Tibial nerve (tissue), 4 donors: ENCODE results near the gene TMEM170B. TPM values are rescaled to one million over a fixed set of nuclear protein-coding genes. Genes with fewer than 3 reads are reported as not detected.

Experiments
- DNase-seq, 2 donors: peaks; one replicate each; pipeline ENCODE4 v3.0.0-alpha.2; 2019; ENCODE audit warnings: low spot score in 2 of 2
- H3K27ac ChIP-seq, 4 donors: fragments of 200-600 bp; sonication (generic) in 3 of 4; one replicate each; pipeline ENCODE4 v1.5.1; 2017 to 2019; ENCODE audit warnings: mild to moderate bottlenecking in 1 of 4
- H3K27me3 ChIP-seq, 2 donors: fragments of 200-600 bp; sonication (generic) in 1 of 2; one replicate each; pipeline versions ENCODE4 v1.5.1 to v1.6.0; 2017 to 2019
- H3K36me3 ChIP-seq, 3 donors: fragments of 200-600 bp; sonication (generic); one replicate each; pipeline ENCODE4 v1.5.1; 2018 to 2019
- H3K4me1 ChIP-seq, 4 donors: fragments of 200-600 bp; sonication (generic) in 3 of 4; one replicate each; pipeline ENCODE4 v1.5.1; 2017 to 2019
- H3K4me3 ChIP-seq, 4 donors: fragments of 200-600 bp; sonication (generic) in 3 of 4; one replicate each; pipeline ENCODE4 v1.5.1; 2017 to 2019; ENCODE audit warnings: mild to moderate bottlenecking in 1 of 4, moderate library complexity in 1 of 4
- H3K9me3 ChIP-seq, 4 donors: fragments of 200-600 bp; sonication (generic) in 3 of 4; one replicate each; pipeline ENCODE4 v1.5.1; 2017 to 2019
- EP300 ChIP-seq, 2 donors: sonication (generic); formaldehyde crosslinking; IDR thresholded peaks; one replicate each; pipeline ENCODE4 v1.6.1; 2017; ENCODE audit warnings: antibody characterized with exemption in 2 of 2, mild to moderate bottlenecking in 1 of 2
- POLR2A ChIP-seq, 2 donors: fragments of 450-650 bp; IDR thresholded peaks; one replicate each; pipeline ENCODE4 v1.6.1; 2017; ENCODE audit warnings: antibody characterized with exemption in 2 of 2, mild to moderate bottlenecking in 2 of 2, moderate library complexity in 2 of 2
- WGBS, 2 donors: methylation state at CpG; one replicate each; pipeline ENCODE4 v1.1.5; 2018; 5-methylcytosine and 5-hydroxymethylcytosine counted together
- total RNA-seq, 4 donors: library from RNA; depleted of rRNA; stranded (reverse); fragments of >200 nt; gene quantifications; one replicate each; pipeline ENCODE4 v1.1.0, GENCODE V29; 2016
- TF ChIP-seq, protein P1 (sequence below), 5 experiments: fragments of 200-600 bp in 3 of 5; fragments of 450-650 bp in 2 of 5; sonication (generic) in 3 of 5; IDR thresholded peaks; one replicate each; pipeline ENCODE4 v1.5.1; 2016 to 2019; ENCODE audit warnings: antibody characterized with exemption in 5 of 5, mild to moderate bottlenecking in 3 of 5, moderate library complexity in 2 of 5

Gene TMEM170B
- total RNA-seq, 4 donors from 2014 or later = 6.1 to 8.7 (median 7.4) TPM

GRCh38 chr6:11601776-11602605, 64.4 kb downstream of the TMEM170B start:
- Histone ChIP-seq H3K9me3 (no peaks in the 10 kb centered on the region), H3K27ac (peak overlapping the region in 1 of 4 donors; percentile 13), H3K4me1 (peaks cover 0 to 41% (median 18%) of the 10 kb centered on the region in 4 donors), H3K27me3 (no peaks in the 10 kb centered on the region), H3K36me3 (no peaks in the 10 kb centered on the region), H3K4me3 (no peak overlapping the region)
- TF ChIP-seq, protein P1, sequence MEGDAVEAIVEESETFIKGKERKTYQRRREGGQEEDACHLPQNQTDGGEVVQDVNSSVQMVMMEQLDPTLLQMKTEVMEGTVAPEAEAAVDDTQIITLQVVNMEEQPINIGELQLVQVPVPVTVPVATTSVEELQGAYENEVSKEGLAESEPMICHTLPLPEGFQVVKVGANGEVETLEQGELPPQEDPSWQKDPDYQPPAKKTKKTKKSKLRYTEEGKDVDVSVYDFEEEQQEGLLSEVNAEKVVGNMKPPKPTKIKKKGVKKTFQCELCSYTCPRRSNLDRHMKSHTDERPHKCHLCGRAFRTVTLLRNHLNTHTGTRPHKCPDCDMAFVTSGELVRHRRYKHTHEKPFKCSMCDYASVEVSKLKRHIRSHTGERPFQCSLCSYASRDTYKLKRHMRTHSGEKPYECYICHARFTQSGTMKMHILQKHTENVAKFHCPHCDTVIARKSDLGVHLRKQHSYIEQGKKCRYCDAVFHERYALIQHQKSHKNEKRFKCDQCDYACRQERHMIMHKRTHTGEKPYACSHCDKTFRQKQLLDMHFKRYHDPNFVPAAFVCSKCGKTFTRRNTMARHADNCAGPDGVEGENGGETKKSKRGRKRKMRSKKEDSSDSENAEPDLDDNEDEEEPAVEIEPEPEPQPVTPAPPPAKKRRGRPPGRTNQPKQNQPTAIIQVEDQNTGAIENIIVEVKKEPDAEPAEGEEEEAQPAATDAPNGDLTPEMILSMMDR (IDR thresholded peaks at IDR 0.05) = no peak
- TF ChIP-seq POLR2A (IDR thresholded peaks at IDR 0.05) = no peak
- TF ChIP-seq EP300 (IDR thresholded peaks at IDR 0.05) = no peak
- no peak for DNase-seq
- 65 to 74% methylated on average over 7 of the region's 7 CpGs for WGBS, 2 donors

DNA sequence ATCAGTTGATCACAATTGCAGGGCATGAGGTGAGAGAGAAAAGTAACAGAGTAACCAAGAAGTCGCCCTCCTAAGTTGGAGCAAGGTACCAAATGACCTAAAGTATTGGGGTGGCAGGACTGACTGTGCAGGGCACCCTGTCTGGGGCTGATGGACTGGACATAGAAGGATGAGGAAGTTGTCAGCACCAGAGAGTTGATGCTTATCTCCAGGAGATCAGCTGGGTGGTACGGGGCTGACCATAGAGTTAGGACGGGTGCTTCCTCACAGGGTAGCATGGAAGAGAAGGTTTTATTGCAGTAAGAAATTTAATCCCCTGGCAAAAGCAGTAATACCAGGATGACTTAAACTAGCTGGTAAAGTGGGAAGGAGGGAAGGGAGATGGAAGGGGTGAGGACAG, 66.7 kb downstream of the TMEM170B start:
- DNase-seq = no peak
- TF ChIP-seq EP300 (IDR thresholded peaks at IDR 0.05) = no peak
- TF ChIP-seq, protein P1 (IDR thresholded peaks at IDR 0.05) = no peak
- TF ChIP-seq POLR2A (IDR thresholded peaks at IDR 0.05) = no peak
- Histone ChIP-seq H3K9me3 (no peaks in the 10 kb centered on the region), H3K27me3 (no peaks in the 10 kb centered on the region), H3K36me3 (no peaks in the 10 kb centered on the region), H3K4me1 (peaks cover 0 to 51% (median 26%) of the 10 kb centered on the region in 4 donors), H3K4me3 (no peak overlapping the region), H3K27ac (peak overlapping the region in 2 of 4 donors; percentile 75 to 84)
- 81 to 86% methylated on average over 3 of the region's 3 CpGs for WGBS, 2 donors

DNA sequence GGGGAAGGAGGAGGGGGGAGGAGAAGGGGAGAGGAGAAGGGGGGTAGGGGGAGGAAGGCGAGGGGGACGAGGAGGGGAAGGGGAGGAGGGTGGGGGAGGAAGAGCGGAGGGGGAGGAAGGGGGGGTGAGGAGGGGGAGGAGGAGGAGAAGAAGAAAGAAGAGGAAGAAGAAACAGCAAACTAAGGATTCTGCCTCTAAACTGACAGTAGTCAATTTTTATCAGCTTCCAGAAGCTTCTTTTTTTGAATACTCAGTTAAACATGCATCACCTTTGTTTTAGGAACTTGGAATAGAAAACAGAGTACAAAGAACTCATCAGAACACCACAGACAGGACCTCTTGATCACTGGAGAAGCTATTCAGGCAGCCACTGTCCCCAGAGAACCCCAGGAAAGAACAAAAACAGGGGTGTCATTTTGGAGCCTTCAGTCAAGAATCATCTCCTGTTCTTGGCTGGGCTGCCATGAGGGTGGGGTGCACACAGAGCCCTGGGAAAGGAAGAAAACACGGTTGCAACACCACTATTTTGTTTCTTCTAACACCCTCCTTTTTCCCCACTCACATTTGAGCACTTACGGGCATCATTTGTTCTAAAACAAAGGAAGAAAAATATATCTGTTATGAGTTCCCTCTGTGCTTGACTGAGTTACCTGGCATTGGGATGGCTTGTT, 67.4 kb downstream of the TMEM170B start:
- no peaks in the 10 kb centered on the region for H3K27me3 ChIP-seq

DNA sequence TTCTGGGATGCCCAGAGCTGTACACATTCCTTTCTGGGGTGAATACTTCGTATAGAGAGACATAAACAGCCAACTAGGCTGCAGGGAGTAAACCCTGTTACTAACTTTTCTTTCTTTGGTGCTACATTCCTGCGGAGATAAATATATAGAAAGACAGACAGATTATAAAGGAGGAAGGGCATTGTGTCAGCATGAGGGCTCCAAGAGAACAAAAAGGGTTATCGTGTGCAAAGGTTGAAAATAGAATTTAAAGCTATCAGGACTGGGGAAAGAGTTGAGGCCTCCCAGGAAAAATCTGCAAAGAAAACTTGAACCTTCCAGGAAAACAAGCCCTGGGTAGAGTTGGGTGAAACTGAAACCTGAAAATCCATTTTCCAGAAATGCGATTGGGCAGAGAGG, 68.0 kb downstream of the TMEM170B start:
- Histone ChIP-seq H3K4me3 (no peak overlapping the region), H3K4me1 (peaks cover 0 to 44% (median 29%) of the 10 kb centered on the region in 4 donors), H3K27me3 (no peaks in the 10 kb centered on the region), H3K27ac (peak overlapping the region in 3 of 4 donors; percentile 10 to 84 (median 75)), H3K9me3 (no peaks in the 10 kb centered on the region), H3K36me3 (no peaks in the 10 kb centered on the region)
- TF ChIP-seq, protein P1 (IDR thresholded peaks at IDR 0.05) = no peak
- TF ChIP-seq EP300 (IDR thresholded peaks at IDR 0.05) (no peak), POLR2A (IDR thresholded peaks at IDR 0.05) (no peak)
- no peak for DNase-seq
- WGBS, 2 donors = 60 to 64% methylated on average over 4 of the region's 4 CpGs

More for the DNA sequence above, 67.4 kb downstream of the TMEM170B start:
- TF ChIP-seq POLR2A (IDR thresholded peaks at IDR 0.05) (no peak), EP300 (IDR thresholded peaks at IDR 0.05) (peak in 1 of 2 donors; percentile 61)
- H3K36me3 ChIP-seq = no peaks in the 10 kb centered on the region
- no peaks in the 10 kb centered on the region for H3K9me3 ChIP-seq
- H3K4me1 ChIP-seq = peaks cover 0 to 50% (median 29%) of the 10 kb centered on the region in 4 donors
- peak; percentile 35 to 75 for DNase-seq
- H3K27ac ChIP-seq = peak overlapping the region in 2 of 4 donors; percentile 75 to 84
- H3K4me3 ChIP-seq = no peak overlapping the region
- WGBS, 2 donors = 46 to 58% methylated on average over 5 of the region's 5 CpGs

- Histone ChIP-seq H3K27ac (peak overlapping the region in 2 of 4 donors; percentile 75 to 84), H3K9me3 (no peaks in the 10 kb centered on the region), H3K4me1 (peaks cover 0 to 39% (median 29%) of the 10 kb centered on the region in 4 donors), H3K4me3 (no peak overlapping the region), H3K36me3 (no peaks in the 10 kb centered on the region), H3K27me3 (no peaks in the 10 kb centered on the region)
- peak in 1 of 2 donors; percentile 43 for DNase-seq
- WGBS, 2 donors = 40% methylated on average over 6 of the region's 6 CpGs
- TF ChIP-seq POLR2A (IDR thresholded peaks at IDR 0.05) (no peak), EP300 (IDR thresholded peaks at IDR 0.05) (peak in 1 of 2 donors; percentile 32)
Measured at GRCh38 chr6:11606332-11606731, 68.8 kb downstream of the TMEM170B start.
